Muscle layer of duodenum (tissue), 2 donors: ENCODE measurements around the gene USP33.
"Not testable (repeated sequence)": the region's sequence is repeated elsewhere in the genome, so short reads cannot be mapped to it uniquely, and the experiment has no call there.

Experiments
- H3K27ac ChIP-seq: one replicate; pipeline ENCODE4 v1.7.0; 2013; ENCODE audit warnings: mild to moderate bottlenecking, low read length
- H3K27me3 ChIP-seq: one replicate; pipeline ENCODE4 v1.7.0; 2013; ENCODE audit warnings: low read depth, mild to moderate bottlenecking, control low read depth, low read length
- H3K36me3 ChIP-seq, 2 donors: one replicate each; pipeline ENCODE4 v1.7.0; 2013; ENCODE audit warnings: low read length in 2 of 2, control low read depth in 1 of 2, mild to moderate bottlenecking in 1 of 2; ENCODE audit not compliant: insufficient read depth in 2 of 2, control insufficient read depth in 1 of 2
- H3K4me1 ChIP-seq, 2 donors: one replicate each; pipeline ENCODE4 v1.7.0; 2013; ENCODE audit warnings: low read length in 2 of 2, mild to moderate bottlenecking in 2 of 2, control low read depth in 1 of 2, moderate library complexity in 1 of 2; ENCODE audit not compliant: insufficient read depth in 2 of 2, control insufficient read depth in 1 of 2
- H3K4me3 ChIP-seq, 2 donors: one replicate each; pipeline ENCODE4 v1.7.0; 2013; ENCODE audit warnings: low read length in 2 of 2, low read depth in 1 of 2, mild to moderate bottlenecking in 1 of 2
- H3K9me3 ChIP-seq, 2 donors: one replicate each; pipeline ENCODE4 v1.7.0; 2013; ENCODE audit warnings: low read length in 2 of 2, control low read depth in 1 of 2, mild to moderate bottlenecking in 1 of 2; ENCODE audit not compliant: control insufficient read depth in 1 of 2
- donor health status: healthy.

The USP33 gene

DNA sequence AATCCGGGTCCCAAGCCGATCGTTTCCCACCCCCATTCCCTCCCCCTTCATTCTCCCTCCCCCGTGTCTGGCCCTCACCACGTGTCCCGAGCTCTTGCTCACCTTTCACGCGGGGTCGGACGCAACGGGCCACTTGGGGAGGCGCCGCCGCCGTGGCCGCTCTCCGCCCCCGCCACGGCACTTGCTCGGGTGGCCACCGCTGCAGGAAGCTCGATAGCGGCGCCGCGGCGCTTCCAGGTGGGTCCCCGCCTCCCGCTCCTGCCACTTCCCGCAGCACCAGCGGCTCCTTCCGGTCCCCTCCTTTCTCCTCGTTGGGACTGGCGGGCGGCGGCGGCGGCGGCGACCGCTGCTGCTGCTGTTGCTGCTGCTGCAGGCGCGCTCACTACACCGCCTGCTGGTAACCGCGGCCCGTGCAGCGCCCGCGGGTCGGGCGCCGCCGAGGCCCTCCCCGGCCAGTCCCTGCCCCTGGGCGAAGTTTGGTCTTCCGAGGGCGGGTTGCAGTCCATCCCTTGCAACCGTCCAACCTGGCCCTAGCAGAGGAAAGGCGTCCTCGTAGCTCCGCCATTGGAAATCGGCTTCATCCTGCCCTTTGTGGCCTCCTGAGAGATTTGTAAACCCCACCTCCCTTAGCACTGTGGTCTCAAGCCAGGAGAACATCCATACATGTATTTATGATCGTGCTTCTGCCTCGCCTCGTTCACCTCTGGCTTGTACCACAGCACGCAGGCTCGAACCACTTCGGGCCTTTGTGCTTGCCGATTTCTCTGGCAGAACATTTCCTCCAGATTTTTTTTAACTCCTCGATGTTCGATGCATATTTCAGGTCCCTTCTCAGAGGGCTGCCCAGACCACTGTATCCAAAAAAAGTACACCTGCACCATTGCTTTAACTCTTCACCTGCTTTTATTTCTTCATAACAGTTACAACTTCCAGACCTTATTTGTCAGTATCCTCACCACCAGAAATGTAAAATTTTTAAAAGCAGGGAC lies 76.2 kb downstream of the USP33 start:
- no peaks in the 10 kb centered on the region for H3K9me3 ChIP-seq
- H3K27ac ChIP-seq = peak overlapping the region; percentile 75
- H3K36me3 ChIP-seq = no peaks in the 10 kb centered on the region
- no peaks in the 10 kb centered on the region for H3K27me3 ChIP-seq
- H3K4me1 ChIP-seq = peaks cover 16 to 30% of the 10 kb centered on the region in 2 donors
- peak overlapping the region; percentile 99 to 100 for H3K4me3 ChIP-seq

DNA sequence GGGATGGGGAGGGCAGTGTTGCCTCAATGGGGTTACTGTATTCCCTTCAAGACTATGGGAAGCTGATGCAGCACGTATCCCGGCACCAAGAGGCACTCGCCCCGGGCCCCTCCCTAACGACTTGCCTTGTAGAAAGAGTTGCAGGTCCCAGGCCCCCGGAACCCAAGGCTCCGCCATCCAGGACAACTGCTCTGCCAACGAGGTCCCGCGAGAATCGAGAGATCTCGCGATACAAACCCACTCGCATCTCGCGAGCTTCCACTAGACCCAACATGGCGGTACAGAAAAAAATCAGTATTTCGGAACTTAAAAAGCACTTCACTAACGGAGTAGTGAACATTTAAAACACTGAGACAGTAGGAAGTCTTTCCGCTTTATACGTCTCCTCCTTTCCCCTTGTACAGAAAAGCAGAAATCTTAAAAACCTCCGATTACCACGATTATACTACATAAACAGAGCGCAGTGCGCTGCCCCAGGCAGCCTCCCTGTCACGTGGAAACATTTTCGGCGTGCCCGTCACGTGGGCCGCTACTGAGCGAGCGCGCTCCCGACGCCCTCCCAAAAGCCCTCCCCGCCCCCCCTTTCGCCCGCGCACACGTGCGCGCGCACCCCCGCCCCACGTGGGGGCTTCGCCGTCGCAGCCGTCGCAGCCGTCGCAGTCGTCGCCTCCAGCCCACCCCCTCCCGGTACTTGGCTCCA lies 77.0 kb downstream of the USP33 start, which contains the start of gene ZZZ3:
ZZZ3 (minus strand) TSS at position 199 of the 700 bp plus-strand sequence. CDS start 49,304 bp downstream, outside the sequence.
- peak within 1 kb of the TSS; percentile 99 to 100 for H3K4me3 ChIP-seq
- no peaks in the 10 kb centered on the region for H3K9me3 ChIP-seq
- H3K4me1 ChIP-seq = peaks cover 19 to 30% of the 10 kb centered on the region in 2 donors
- H3K27ac ChIP-seq = peak within 1 kb of the TSS; percentile 95
- no peaks in the 10 kb centered on the region for H3K36me3 ChIP-seq
- no peaks in the 10 kb centered on the region for H3K27me3 ChIP-seq

DNA sequence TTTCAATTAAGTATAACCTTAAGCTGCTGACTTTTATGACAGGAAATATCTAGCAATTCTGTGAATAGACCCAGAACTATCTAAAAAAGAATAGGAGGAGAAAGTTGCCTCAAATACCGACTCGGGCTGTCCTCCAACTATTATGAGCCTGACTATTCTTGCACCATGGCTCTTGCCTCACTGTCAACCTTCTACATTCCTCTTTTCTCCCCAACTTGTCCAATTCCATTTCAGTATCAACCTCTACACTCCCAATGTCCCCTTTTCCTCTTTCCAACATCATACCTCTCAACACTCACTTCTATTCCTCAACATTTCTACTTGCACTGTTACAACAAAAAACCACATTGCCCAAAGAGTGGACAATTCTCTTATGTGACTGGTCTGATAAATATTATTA lies 79.5 kb downstream of the USP33 start:
- Histone ChIP-seq H3K4me1 (peaks cover 19 to 35% of the 10 kb centered on the region in 2 donors), H3K27ac (no peak overlapping the region)

DNA sequence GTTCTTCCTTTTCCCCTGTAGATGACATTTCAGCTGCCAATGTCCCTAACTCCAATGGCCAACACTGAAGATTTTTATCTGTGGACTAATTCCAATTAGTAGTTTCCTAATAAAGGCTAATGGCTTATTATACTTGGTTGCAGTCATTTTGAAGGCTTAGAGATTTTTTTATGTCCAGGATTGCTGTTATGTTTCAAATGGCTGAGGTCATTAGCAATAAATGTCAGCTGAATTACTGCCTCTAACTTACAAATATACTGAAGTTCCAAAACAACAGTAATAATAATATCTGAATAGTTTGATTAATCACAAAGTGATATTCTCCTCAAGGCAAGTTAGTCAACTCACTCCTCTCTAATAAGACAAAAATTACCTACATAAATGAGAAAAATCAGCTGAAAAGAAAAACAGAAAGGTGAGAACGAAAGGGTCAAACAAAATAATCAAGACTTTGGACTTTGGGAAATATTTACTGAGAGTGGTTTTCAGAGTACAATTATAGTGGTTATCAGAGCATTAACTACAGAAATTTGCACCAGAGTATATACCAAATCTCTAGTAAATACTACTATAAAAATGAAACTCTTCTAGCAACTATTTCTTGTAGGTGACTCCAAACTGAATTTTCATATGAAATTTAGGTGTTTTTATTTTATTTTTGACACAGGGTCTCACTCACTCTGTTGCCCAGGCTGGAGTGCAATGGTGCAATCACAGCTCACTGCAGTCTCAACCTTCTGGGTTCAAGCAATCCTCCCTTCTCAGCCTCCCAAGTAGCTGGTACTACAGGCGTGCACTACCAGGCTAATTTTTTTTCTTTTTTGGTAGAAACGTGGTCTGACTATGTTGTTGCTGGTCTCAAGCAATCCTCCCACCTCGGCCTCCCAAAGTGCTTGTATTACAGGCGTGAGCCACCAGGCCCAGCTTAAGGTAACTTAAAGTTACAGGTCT lies 80.7 kb downstream of the USP33 start:
- Histone ChIP-seq H3K9me3 (no peaks in the 10 kb centered on the region), H3K4me3 (no peak overlapping the region), H3K27ac (no peak overlapping the region), H3K27me3 (no peaks in the 10 kb centered on the region), H3K36me3 (no peaks in the 10 kb centered on the region), H3K4me1 (peaks cover 15 to 31% of the 10 kb centered on the region in 2 donors)

More for the DNA sequence above, 79.5 kb downstream of the USP33 start:
- Histone ChIP-seq H3K4me3 (no peak overlapping the region), H3K36me3 (no peaks in the 10 kb centered on the region), H3K9me3 (no peaks in the 10 kb centered on the region), H3K27me3 (no peaks in the 10 kb centered on the region)

DNA sequence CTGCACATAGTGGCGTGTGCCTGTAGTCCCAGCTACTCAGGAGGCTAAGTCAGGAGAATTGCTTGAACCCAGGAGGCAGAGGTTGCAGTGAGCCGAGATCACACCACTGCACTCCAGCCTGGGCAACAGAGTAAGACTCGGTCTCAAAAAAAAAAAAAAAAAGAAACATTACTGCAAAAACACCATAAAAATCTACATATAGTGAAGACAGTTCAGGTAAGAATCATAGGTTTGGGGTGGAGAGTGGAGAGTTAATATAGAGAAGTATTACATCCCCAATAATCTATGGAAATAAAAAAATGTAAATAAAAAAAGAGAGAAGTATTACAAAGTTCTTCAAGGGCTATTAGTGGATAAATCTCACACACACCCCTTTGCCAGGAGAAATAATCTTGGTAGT lies 84.8 kb downstream of the USP33 start:
- H3K4me3 ChIP-seq, H3K27me3 ChIP-seq, H3K27ac ChIP-seq, H3K9me3 ChIP-seq, H3K36me3 ChIP-seq: not testable (repeated sequence)
- peaks cover 5 to 33% of the 10 kb centered on the region in 2 donors for H3K4me1 ChIP-seq

DNA sequence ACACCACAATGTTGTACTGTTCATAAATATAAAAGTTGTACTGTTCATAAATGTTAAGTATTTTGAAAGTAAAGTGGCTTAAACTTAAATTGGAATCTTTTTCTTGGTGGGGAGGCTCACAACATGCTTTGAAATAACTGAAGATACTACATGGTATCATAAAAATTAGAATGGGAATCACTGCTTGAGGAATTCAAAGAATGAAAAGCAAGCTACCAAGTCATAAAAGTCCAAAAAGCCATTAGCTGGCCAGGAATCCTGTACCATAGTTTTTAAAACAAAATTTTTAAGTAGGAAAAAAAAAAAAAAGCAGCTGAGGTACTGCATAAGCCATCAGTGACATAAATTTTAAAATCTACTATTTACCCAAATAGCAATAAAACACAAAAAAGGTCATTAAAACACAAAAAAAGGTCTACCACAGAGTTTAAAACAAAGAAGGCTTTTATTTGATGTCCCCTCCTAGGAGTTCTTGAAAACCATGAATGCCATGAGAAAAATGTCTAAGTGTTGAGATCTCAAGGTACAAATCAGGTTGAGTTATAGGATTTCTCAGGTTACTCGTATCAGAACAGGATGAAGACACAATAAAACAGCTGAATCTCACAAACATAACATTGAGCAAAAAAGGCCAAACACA lies 85.8 kb downstream of the USP33 start:
- Histone ChIP-seq H3K4me1 (peaks cover 5 to 34% of the 10 kb centered on the region in 2 donors), H3K9me3 (no peaks in the 10 kb centered on the region), H3K27me3 (no peaks in the 10 kb centered on the region), H3K36me3 (no peaks in the 10 kb centered on the region), H3K4me3 (no peak overlapping the region), H3K27ac (no peak overlapping the region)

DNA sequence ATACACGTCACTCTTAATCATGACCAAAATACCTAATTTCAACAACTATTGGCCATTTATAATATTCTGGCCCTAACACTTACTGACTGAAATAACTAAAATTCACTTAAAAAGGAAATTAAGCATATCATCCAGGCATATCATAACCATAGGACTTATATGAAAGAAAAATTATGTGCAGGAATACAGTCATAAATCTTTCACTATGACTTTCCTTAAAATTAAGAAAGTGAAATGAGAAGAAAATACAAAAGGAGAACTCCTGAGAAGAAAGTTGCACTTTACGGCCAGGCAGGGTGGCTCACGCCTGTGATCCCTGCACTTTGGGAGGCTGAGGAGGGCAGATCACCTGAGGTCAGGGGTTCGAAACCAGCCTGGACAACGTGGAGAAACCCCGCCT lies 86.6 kb downstream of the USP33 start:
- no peaks in the 10 kb centered on the region for H3K27me3 ChIP-seq
- H3K9me3 ChIP-seq = no peaks in the 10 kb centered on the region
- no peak overlapping the region for H3K27ac ChIP-seq
- H3K4me3 ChIP-seq = no peak overlapping the region
- H3K4me1 ChIP-seq = peaks cover 0 to 34% of the 10 kb centered on the region in 2 donors
- no peaks in the 10 kb centered on the region for H3K36me3 ChIP-seq

DNA sequence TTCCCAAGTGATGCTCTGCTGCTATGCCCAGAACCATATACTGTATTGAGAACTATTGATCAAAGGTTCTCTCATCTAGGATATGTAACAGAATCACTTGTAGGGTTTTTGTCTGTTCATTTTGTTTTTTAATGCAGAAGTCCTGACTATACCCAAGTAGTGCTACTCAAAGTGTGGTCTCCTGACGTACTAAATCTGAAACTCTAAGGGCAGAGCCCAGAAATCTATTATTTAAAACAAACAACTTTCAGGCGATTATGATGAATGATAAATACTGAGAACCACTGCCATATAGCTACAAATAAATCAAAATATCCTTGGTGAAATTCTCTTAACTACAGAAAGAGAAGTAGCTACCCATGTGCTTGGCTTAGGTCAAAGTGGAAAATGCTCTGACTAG lies 87.3 kb downstream of the USP33 start:
- Histone ChIP-seq H3K4me3 (no peak overlapping the region), H3K36me3 (no peaks in the 10 kb centered on the region), H3K27me3 (no peaks in the 10 kb centered on the region), H3K9me3 (no peaks in the 10 kb centered on the region), H3K27ac (no peak overlapping the region), H3K4me1 (peaks cover 0 to 35% of the 10 kb centered on the region in 2 donors)

DNA sequence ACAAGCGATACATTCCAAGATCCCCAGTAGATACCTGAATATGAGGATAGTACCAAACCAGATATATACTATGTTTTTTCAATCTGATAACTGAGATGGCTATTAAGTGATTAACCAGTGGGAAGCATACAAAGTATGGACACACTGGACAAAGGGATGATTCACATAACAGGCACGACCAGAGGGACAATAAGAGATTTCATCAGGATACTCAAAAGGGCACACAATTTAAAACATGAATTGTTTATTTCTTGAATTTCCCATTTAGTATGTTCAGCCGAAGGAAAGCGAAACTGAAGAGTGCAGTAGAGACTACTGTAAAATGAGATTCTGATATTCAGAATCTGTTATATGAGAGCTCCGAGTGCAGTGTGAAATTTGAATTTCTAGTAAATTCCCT lies 87.8 kb downstream of the USP33 start:
- H3K4me3 ChIP-seq = no peak overlapping the region
- no peaks in the 10 kb centered on the region for H3K27me3 ChIP-seq
- H3K27ac ChIP-seq = no peak overlapping the region
- H3K9me3 ChIP-seq = no peaks in the 10 kb centered on the region
- no peaks in the 10 kb centered on the region for H3K36me3 ChIP-seq
- H3K4me1 ChIP-seq = peaks cover 0 to 40% of the 10 kb centered on the region in 2 donors

DNA sequence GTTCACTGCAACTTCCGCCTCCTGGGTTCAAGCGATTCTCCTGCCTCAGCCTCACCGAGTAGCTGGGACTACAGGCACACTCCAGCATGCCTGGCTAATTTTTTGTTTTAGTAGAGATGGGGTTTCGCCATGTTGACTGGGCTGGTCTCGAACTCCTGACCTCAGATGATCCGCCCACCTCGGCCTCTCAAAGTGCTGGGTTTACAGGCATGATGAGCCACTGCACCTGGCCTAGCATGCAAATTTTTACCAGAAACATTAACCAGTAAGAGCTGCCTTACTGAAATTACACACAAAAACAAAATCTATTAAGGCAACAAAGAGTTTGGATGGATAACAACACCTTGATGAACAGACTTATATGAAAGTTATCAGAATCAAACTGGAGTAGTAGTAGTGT lies 89.3 kb downstream of the USP33 start:
- peaks cover 0 to 39% of the 10 kb centered on the region in 2 donors for H3K4me1 ChIP-seq
- no peak overlapping the region for H3K4me3 ChIP-seq

More for the DNA sequence above, 89.3 kb downstream of the USP33 start:
- Histone ChIP-seq H3K36me3 (no peaks in the 10 kb centered on the region), H3K27ac (no peak overlapping the region), H3K9me3 (no peaks in the 10 kb centered on the region), H3K27me3 (no peaks in the 10 kb centered on the region)
